Endothelial cell (in vitro differentiated cells): ENCODE measurements around the gene HAP1. TPM values are rescaled to one million over a fixed set of nuclear protein-coding genes. Genes with fewer than 3 reads are reported as not detected.

ENCODE experiments used
- DNase-seq: peaks from one replicate; pipeline ENCODE4 v3.0.0; 2021; ENCODE audit warnings: low spot score
- H3K27ac Mint-ChIP-seq: one replicate; pipeline ENCODE4 v1.8.0; 2021; ENCODE audit warnings: mixed read lengths, inconsistent platforms; ENCODE audit not compliant: unreplicated experiment
- H3K27me3 Mint-ChIP-seq: one replicate; pipeline ENCODE4 v1.8.0; 2021; ENCODE audit warnings: mild to moderate bottlenecking, moderate library complexity, mixed read lengths, inconsistent platforms; ENCODE audit not compliant: unreplicated experiment
- H3K36me3 Mint-ChIP-seq: one replicate; pipeline ENCODE4 v1.8.0; 2021; ENCODE audit warnings: mild to moderate bottlenecking, low read depth, mixed read lengths, inconsistent platforms; ENCODE audit not compliant: unreplicated experiment
- H3K4me1 Mint-ChIP-seq: one replicate; pipeline ENCODE4 v1.8.0; 2021; ENCODE audit warnings: mild to moderate bottlenecking, mixed read lengths, inconsistent platforms; ENCODE audit not compliant: unreplicated experiment
- H3K4me3 Mint-ChIP-seq: one replicate; pipeline ENCODE4 v1.8.0; 2021; ENCODE audit warnings: mild to moderate bottlenecking, mixed read lengths, inconsistent platforms; ENCODE audit not compliant: unreplicated experiment
- H3K9me3 Mint-ChIP-seq: one replicate; pipeline ENCODE4 v1.8.0; 2021; ENCODE audit warnings: mixed read lengths, inconsistent platforms; ENCODE audit not compliant: unreplicated experiment
- CTCF ChIP-seq: fragments of 200-600 bp; sonication (generic); IDR thresholded peaks from one replicate; pipeline ENCODE4 v1.5.0; 2021; ENCODE audit warnings: antibody characterized with exemption; ENCODE audit not compliant: unreplicated experiment
- total RNA-seq: library from RNA; stranded (reverse); fragmentation: NEBNext Ultra II Directional; extraction: Animal tissue kit (Norgen Biotek cat#: 25700); gene quantifications from one replicate; pipeline ENCODE4 v1.2.1, GENCODE V29; 2021; ENCODE audit not compliant: unreplicated experiment

HAP1 gene
- total RNA-seq, 1 donor from 2014 or later, result 18.1 TPM

GRCh38 chr17:41695954-41696757 is 38.3 kb downstream of the HAP1 start:
- Mint-ChIP-seq H3K4me1 (peaks cover 7% of the 10 kb centered on the region), H3K36me3 (peaks cover 21% of the 10 kb centered on the region), H3K4me3 (no peak overlapping the region), H3K27ac (no peak overlapping the region), H3K27me3 (peaks cover 13% of the 10 kb centered on the region), H3K9me3 (no peaks in the 10 kb centered on the region)
- DNase-seq, result peak; percentile 68
- peak; percentile 84 for TF ChIP-seq CTCF

- no peak overlapping the region for H3K4me3 Mint-ChIP-seq
- H3K4me1 Mint-ChIP-seq, result peaks cover 7% of the 10 kb centered on the region
- no peak for DNase-seq
- H3K9me3 Mint-ChIP-seq, result no peaks in the 10 kb centered on the region
- TF ChIP-seq CTCF, result no peak
- peaks cover 13% of the 10 kb centered on the region for H3K27me3 Mint-ChIP-seq
- H3K27ac Mint-ChIP-seq, result no peak overlapping the region
- H3K36me3 Mint-ChIP-seq, result peaks cover 21% of the 10 kb centered on the region
Measured at GRCh38 chr17:41695134-41695661, 39.2 kb downstream of the HAP1 start.

- Mint-ChIP-seq H3K4me3 (peak overlapping the region; percentile 11), H3K36me3 (peaks cover 28% of the 10 kb centered on the region), H3K9me3 (no peaks in the 10 kb centered on the region), H3K27ac (peak overlapping the region; percentile 53), H3K27me3 (peaks cover 26% of the 10 kb centered on the region), H3K4me1 (peaks cover 16% of the 10 kb centered on the region)
- no peak for TF ChIP-seq CTCF
- DNase-seq, result no peak
Measured at GRCh38 chr17:41692722-41693521, 41.5 kb downstream of the HAP1 start.

- H3K36me3 Mint-ChIP-seq, result peaks cover 28% of the 10 kb centered on the region
- H3K4me3 Mint-ChIP-seq, result peak overlapping the region; percentile 97
- H3K27ac Mint-ChIP-seq, result peak overlapping the region; percentile 57
- peaks cover 26% of the 10 kb centered on the region for H3K27me3 Mint-ChIP-seq
- no peak for TF ChIP-seq CTCF
- no peak for DNase-seq
- H3K4me1 Mint-ChIP-seq, result peaks cover 16% of the 10 kb centered on the region
- H3K9me3 Mint-ChIP-seq, result no peaks in the 10 kb centered on the region
Measured at GRCh38 chr17:41691031-41691777, 43.2 kb downstream of the HAP1 start.
